Measurements from ENCODE around the gene RTN4IP1. TPM values are rescaled to one million over a fixed set of nuclear protein-coding genes. Genes with fewer than 3 reads are reported as not detected.

Gene RTN4IP1, protein sequence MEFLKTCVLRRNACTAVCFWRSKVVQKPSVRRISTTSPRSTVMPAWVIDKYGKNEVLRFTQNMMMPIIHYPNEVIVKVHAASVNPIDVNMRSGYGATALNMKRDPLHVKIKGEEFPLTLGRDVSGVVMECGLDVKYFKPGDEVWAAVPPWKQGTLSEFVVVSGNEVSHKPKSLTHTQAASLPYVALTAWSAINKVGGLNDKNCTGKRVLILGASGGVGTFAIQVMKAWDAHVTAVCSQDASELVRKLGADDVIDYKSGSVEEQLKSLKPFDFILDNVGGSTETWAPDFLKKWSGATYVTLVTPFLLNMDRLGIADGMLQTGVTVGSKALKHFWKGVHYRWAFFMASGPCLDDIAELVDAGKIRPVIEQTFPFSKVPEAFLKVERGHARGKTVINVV
- 9.4 to 10.5 TPM (median 10.2 TPM) in 5 replicates for total RNA-seq (2022; extraction: Qiagen RNA extraction)

DNA sequence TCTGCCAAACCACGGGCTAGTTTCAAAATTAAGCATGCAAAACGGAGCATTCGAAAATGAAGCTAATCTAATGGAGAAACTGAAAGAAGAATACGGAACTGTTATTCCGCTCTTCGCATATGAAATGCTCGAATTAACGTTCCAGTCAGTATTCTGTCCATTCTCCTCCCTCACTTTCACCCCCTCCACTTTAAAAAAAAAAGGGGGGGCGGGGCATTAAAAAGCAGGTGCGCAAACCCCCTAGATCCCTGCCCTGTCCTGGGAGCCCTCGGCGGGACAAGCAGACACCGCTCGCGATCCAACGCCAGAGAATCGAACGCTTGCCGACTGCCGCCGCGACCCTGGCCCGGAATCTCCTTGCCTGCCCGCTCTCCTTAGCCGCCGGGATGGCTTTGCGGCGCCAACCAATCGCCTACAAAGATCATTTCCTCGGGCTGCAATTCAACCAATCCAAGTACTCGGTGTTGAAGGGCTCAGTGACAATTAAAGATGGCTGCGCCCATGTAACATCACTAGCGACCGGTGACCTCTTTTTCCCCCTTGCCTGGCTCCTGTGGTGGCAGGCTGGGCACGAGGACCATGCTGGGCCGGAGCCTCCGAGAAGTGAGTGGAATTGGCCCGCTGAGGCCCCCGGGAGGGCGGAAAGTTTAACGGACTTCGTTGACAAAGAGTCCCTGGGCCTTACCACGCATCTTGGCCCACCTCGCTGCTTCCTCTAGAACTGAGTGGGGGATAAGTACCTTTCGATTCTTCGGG is at the start of gene RTN4IP1, which contains the start of gene QRSL1:
TSS of gene RTN4IP1 (minus strand) at position 396 of the 756 bp plus-strand sequence. CDS start 477 bp downstream, outside the sequence.
TSS of gene QRSL1 (plus strand) at position 476 of the 756 bp plus-strand sequence. CDS start at position 580, 104 bp downstream.

Other genes starting within 250 kb of the RTN4IP1 start
- 7.2 to 8.6 TPM (median 8.1 TPM) in 5 replicates for gene QRSL1, start 80 bp upstream of the RTN4IP1 start, total RNA-seq (2022; extraction: Qiagen RNA extraction)